ENCODE results near the gene ZNF136.

ZNF136 gene

DNA sequence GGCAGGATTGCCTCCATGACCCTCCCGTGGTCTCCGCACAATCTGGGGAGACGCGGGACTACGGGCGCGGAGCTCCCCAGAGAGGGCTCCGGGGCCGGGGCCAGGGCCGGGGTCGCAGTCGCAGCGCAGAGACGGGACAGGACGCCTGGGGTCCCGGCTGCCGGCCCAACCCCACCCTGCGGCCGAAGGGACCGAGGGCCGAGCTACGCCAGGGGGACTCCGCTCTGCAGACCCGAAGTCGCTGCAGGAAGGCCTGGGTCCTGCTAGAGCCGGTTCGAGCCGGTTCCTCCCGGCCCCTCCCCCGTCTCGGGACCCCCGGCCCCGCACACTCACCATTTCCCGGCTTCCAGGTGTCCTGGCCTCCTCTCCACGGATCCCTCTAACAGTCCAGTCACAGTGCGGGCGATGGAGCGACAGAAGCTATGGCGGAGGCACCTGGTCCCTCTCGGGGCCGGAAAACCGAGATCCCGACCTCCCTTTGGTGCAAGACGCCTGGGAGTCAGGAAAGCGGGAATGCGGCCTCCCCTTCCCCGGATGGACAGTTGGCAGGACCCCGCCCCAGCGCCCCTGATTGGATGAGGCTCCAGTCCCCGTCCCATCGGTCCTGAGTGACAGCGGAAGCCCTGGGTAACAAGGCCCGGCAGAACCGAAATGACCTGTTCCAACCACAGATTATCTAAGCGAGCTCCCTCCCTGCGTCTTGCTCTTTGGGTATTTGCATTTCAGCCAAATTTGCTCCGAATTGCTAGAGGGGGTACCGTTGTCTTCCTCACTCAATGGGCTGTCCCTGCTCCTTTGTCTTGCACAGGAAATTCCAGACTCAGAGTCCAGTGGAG lies 6.5 kb upstream of the ZNF136 start, which contains the start of gene ZNF625:
Gene ZNF625 (minus strand): TSS at position 512 of the 836 bp plus-strand sequence. CDS start 176 bp downstream, at position 336.
- no peak for TF ChIP-seq CTCF (IDR thresholded peaks at IDR 0.05; ENCODE audit: insufficient read depth, low read depth, low read length, missing control alignments)
- DNase-seq (ENCODE audit: low read depth) = peak; percentile 87
- peak within 1 kb of the TSS; percentile 95 for H3K4me3 ChIP-seq (ENCODE audit: low read depth, low read length)

- no peak for TF ChIP-seq CTCF (IDR thresholded peaks at IDR 0.05; ENCODE audit: insufficient read depth, low read depth, low read length, missing control alignments)
- no peak overlapping the region for H3K4me3 ChIP-seq (ENCODE audit: low read depth, low read length)
These were observed 3.0 kb upstream of the ZNF136 start for GRCh38 chr19:12159773-12160414.

GRCh38 chr19:12162513-12162881 lies 399 bp upstream of the ZNF136 start:
- TF ChIP-seq CTCF (IDR thresholded peaks at IDR 0.05; ENCODE audit: insufficient read depth, low read depth, low read length, missing control alignments) = no peak
- DNase-seq (ENCODE audit: low read depth) = no peak
- peak overlapping the region; percentile 74 for H3K4me3 ChIP-seq (ENCODE audit: low read depth, low read length)

More at GRCh38 chr19:12159773-12160414, 3.0 kb upstream of the ZNF136 start:
- no peak for DNase-seq (ENCODE audit: low read depth)

GRCh38 chr19:12163826-12164225 lies 930 bp downstream of the ZNF136 start:
- DNase-seq (ENCODE audit: low read depth) = no peak
- no peak for TF ChIP-seq CTCF (IDR thresholded peaks at IDR 0.05; ENCODE audit: insufficient read depth, low read depth, low read length, missing control alignments)
- H3K4me3 ChIP-seq (ENCODE audit: low read depth, low read length) = peak overlapping the region; percentile 74

- no peak for DNase-seq (ENCODE audit: low read depth)
- TF ChIP-seq CTCF (IDR thresholded peaks at IDR 0.05; ENCODE audit: insufficient read depth, low read depth, low read length, missing control alignments) = no peak
- H3K4me3 ChIP-seq (ENCODE audit: low read depth, low read length) = no peak overlapping the region
These were observed 3.7 kb downstream of the ZNF136 start for GRCh38 chr19:12166626-12167025.

- no peak for DNase-seq (ENCODE audit: low read depth)
- H3K4me3 ChIP-seq (ENCODE audit: low read depth, low read length) = no peak overlapping the region
- TF ChIP-seq CTCF (IDR thresholded peaks at IDR 0.05; ENCODE audit: insufficient read depth, low read depth, low read length, missing control alignments) = no peak
These were observed 17.5 kb downstream of the ZNF136 start for GRCh38 chr19:12180377-12180776.

All from GM12865 (cell line).